ENCODE measurements around the gene GAB4.

Gene GAB4

GRCh38 chr22:16987822-16988221 lies 20.2 kb downstream of the GAB4 start:
- no peak for DNase-seq

GRCh38 chr22:16975155-16975885 lies 32.7 kb downstream of the GAB4 start:
- no peak for DNase-seq

- DNase-seq, result no peak
Observed at GRCh38 chr22:16974298-16975084, 33.5 kb downstream of the GAB4 start.

GRCh38 chr22:16973591-16974297 lies 34.3 kb downstream of the GAB4 start:
- no peak for DNase-seq

- DNase-seq, result no peak
Observed at GRCh38 chr22:16972311-16972710, 35.7 kb downstream of the GAB4 start.

GRCh38 chr22:16970446-16970845 lies 37.6 kb downstream of the GAB4 start:
- no peak for DNase-seq

- DNase-seq, result no peak
Observed at GRCh38 chr22:16969508-16970327, 38.3 kb downstream of the GAB4 start.

- no peak for DNase-seq
Observed at GRCh38 chr22:16968218-16968595, 39.8 kb downstream of the GAB4 start.

GRCh38 chr22:16967453-16968217 lies 40.4 kb downstream of the GAB4 start:
- no peak for DNase-seq

- DNase-seq, result no peak
Observed at GRCh38 chr22:16966251-16966650, 41.8 kb downstream of the GAB4 start.

- DNase-seq, result no peak
Observed at GRCh38 chr22:16965560-16965959, 42.5 kb downstream of the GAB4 start.

- no peak for DNase-seq
Observed at GRCh38 chr22:16965083-16965482, 42.9 kb downstream of the GAB4 start.

GRCh38 chr22:16964366-16964765 lies 43.7 kb downstream of the GAB4 start:
- DNase-seq, result no peak

GRCh38 chr22:16963189-16963945 lies 44.7 kb downstream of the GAB4 start:
- DNase-seq, result no peak

GRCh38 chr22:16962501-16962900 lies 45.5 kb downstream of the GAB4 start:
- DNase-seq, result no peak

- no peak for DNase-seq
Observed at GRCh38 chr22:16961477-16962186, 46.4 kb downstream of the GAB4 start.

GRCh38 chr22:16960884-16961249 lies 47.2 kb downstream of the GAB4 start:
- no peak for DNase-seq

GRCh38 chr22:16960220-16960883 lies 47.7 kb downstream of the GAB4 start:
- no peak for DNase-seq

GRCh38 chr22:16959345-16959930 lies 48.6 kb downstream of the GAB4 start:
- DNase-seq, result no peak

- no peak for DNase-seq
Observed at GRCh38 chr22:16958475-16958874, 49.5 kb downstream of the GAB4 start.
